Measurements from ENCODE around the gene SLC38A9.

The SLC38A9 gene

GRCh38 chr5:55649963-55650362 is 62.2 kb downstream of the SLC38A9 start:
- no peak overlapping the region for H3K4me3 ChIP-seq (ENCODE audit: low read depth in 1 of 2, low read length in 1 of 2)
- no peaks in the 10 kb centered on the region for H3K27me3 ChIP-seq
- no peaks in the 10 kb centered on the region for H3K4me1 ChIP-seq (ENCODE audit: control insufficient read depth in 1 of 2, insufficient read depth in 1 of 2, low read depth in 1 of 2, low read length in 1 of 2)
- no peak overlapping the region for H3K27ac ChIP-seq
- no peak for TF ChIP-seq CTCF (IDR thresholded peaks at IDR 0.05)
- no peaks in the 10 kb centered on the region for H3K9me3 ChIP-seq
- H3K36me3 ChIP-seq = peaks cover 12% of the 10 kb centered on the region

GRCh38 chr5:55645304-55645703 is 66.8 kb downstream of the SLC38A9 start:
- Histone ChIP-seq H3K4me1 (ENCODE audit: control insufficient read depth in 1 of 2, insufficient read depth in 1 of 2, low read depth in 1 of 2, low read length in 1 of 2) (no peaks in the 10 kb centered on the region), H3K36me3 (peaks cover 17% of the 10 kb centered on the region), H3K27me3 (no peaks in the 10 kb centered on the region), H3K9me3 (no peaks in the 10 kb centered on the region), H3K27ac (no peak overlapping the region), H3K4me3 (ENCODE audit: low read depth in 1 of 2, low read length in 1 of 2) (no peak overlapping the region)
- no peak for TF ChIP-seq CTCF (IDR thresholded peaks at IDR 0.05)

GRCh38 chr5:55638455-55638854 is 73.7 kb downstream of the SLC38A9 start:
- Histone ChIP-seq H3K27ac (no peak overlapping the region), H3K27me3 (no peaks in the 10 kb centered on the region), H3K9me3 (no peaks in the 10 kb centered on the region), H3K4me1 (ENCODE audit: control insufficient read depth in 1 of 2, insufficient read depth in 1 of 2, low read depth in 1 of 2, low read length in 1 of 2) (no peaks in the 10 kb centered on the region), H3K4me3 (ENCODE audit: low read depth in 1 of 2, low read length in 1 of 2) (no peak overlapping the region), H3K36me3 (peaks cover 9% of the 10 kb centered on the region)
- no peak for TF ChIP-seq CTCF (IDR thresholded peaks at IDR 0.05)

- Histone ChIP-seq H3K27ac (no peak overlapping the region), H3K36me3 (peaks cover 6% of the 10 kb centered on the region), H3K9me3 (no peaks in the 10 kb centered on the region), H3K27me3 (no peaks in the 10 kb centered on the region), H3K4me1 (ENCODE audit: control insufficient read depth in 1 of 2, insufficient read depth in 1 of 2, low read depth in 1 of 2, low read length in 1 of 2) (no peaks in the 10 kb centered on the region), H3K4me3 (ENCODE audit: low read depth in 1 of 2, low read length in 1 of 2) (no peak overlapping the region)
- TF ChIP-seq CTCF (IDR thresholded peaks at IDR 0.05) = no peak
Measured at GRCh38 chr5:55638051-55638450, 74.1 kb downstream of the SLC38A9 start.

GRCh38 chr5:55636683-55637082 is 75.4 kb downstream of the SLC38A9 start:
- TF ChIP-seq CTCF (IDR thresholded peaks at IDR 0.05) = no peak
- Histone ChIP-seq H3K27ac (no peak overlapping the region), H3K27me3 (no peaks in the 10 kb centered on the region), H3K4me3 (ENCODE audit: low read depth in 1 of 2, low read length in 1 of 2) (no peak overlapping the region), H3K4me1 (ENCODE audit: control insufficient read depth in 1 of 2, insufficient read depth in 1 of 2, low read depth in 1 of 2, low read length in 1 of 2) (no peaks in the 10 kb centered on the region), H3K9me3 (no peaks in the 10 kb centered on the region), H3K36me3 (peaks cover 6% of the 10 kb centered on the region)

- Histone ChIP-seq H3K4me1 (ENCODE audit: control insufficient read depth in 1 of 2, insufficient read depth in 1 of 2, low read depth in 1 of 2, low read length in 1 of 2) (no peaks in the 10 kb centered on the region), H3K4me3 (ENCODE audit: low read depth in 1 of 2, low read length in 1 of 2) (no peak overlapping the region), H3K27me3 (no peaks in the 10 kb centered on the region), H3K36me3 (peaks cover 6% of the 10 kb centered on the region), H3K9me3 (no peaks in the 10 kb centered on the region), H3K27ac (no peak overlapping the region)
- no peak for TF ChIP-seq CTCF (IDR thresholded peaks at IDR 0.05)
Measured at GRCh38 chr5:55636177-55636576, 75.9 kb downstream of the SLC38A9 start.

Data from neutrophil (primary cell).